ENCODE measurements around the gene TNFAIP8. TPM values are rescaled to one million over a fixed set of nuclear protein-coding genes. Genes with fewer than 3 reads are reported as not detected.
"Not testable (repeated sequence)": the region's sequence is repeated elsewhere in the genome, so short reads cannot be mapped to it uniquely, and the experiment has no call there.

The TNFAIP8 gene
- total RNA-seq, 1 donor from 2014 or later: 17.1 TPM

DNA sequence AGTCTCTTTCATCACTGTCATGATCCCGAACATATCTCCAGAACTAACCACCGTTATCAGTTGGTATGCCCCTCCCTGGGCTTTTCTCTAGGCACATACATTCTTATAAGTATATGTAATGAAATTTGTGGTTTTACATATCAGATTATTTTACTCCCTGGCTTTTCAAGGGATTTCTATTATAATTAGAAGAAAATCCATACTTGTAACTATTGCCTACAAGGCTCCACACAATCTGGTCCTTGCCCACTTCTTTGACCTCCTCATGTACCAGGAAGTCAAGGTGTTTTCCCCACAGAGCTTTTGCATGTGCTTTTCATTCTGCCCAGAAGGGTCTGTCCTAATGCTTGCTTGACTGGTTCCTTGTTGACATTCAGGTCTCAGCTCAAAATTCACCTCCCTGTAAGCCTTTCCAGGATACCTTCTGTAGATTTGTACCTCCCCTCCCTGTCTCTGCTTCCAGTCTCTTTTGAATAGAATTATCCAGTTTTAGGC lies 62.8 kb downstream of the TNFAIP8 start:
- no peak for DNase-seq (ENCODE audit: low spot score)

DNA sequence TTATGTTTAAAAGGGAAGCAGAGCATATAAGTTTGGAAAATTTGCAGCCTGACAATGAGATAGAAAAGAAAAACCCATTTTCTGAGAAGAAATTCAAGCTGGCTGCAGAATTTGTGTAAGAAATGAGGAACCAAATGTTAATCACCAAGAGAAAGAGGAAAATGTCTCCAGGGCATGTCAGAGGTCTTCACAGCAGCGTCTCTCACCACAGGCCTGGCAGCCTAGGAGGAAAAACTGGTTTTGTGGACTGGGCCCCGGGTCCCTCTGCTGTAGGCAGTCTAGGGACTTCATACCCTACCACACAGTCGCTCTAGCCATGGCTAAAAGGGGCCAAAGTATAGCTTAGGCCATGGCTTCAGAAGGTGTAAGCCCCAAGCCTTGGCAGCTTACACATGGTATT lies 64.3 kb downstream of the TNFAIP8 start:
- no peak for DNase-seq (ENCODE audit: low spot score)

GRCh38 chr5:119426057-119426456 lies 70.2 kb downstream of the TNFAIP8 start:
- no peak for DNase-seq (ENCODE audit: low spot score)

- no peak for DNase-seq (ENCODE audit: low spot score)
Measured at GRCh38 chr5:119427060-119427459, 71.2 kb downstream of the TNFAIP8 start.

DNA sequence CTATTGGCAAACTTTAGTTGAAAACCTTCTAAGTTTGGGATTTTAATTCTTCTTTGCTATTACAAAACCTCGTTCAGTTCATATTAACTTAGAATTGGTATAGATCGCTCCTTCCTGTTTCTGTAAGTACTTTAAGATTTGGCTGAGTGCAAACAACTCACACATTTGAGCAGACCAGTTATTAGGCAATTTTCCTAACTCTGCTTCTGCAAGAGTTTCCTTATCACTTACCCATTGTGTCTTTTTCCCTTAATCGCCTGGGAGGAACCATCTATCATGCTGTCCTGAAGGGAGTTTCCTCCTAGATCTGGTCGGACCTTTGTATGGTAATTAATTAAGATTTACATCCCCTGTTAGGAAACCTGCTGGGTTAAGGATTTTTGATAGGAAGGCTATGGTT lies 71.8 kb downstream of the TNFAIP8 start:
- DNase-seq (ENCODE audit: low spot score): not testable (repeated sequence)

GRCh38 chr5:119428166-119428565 lies 72.3 kb downstream of the TNFAIP8 start:
- DNase-seq (ENCODE audit: low spot score): not testable (repeated sequence)

DNA sequence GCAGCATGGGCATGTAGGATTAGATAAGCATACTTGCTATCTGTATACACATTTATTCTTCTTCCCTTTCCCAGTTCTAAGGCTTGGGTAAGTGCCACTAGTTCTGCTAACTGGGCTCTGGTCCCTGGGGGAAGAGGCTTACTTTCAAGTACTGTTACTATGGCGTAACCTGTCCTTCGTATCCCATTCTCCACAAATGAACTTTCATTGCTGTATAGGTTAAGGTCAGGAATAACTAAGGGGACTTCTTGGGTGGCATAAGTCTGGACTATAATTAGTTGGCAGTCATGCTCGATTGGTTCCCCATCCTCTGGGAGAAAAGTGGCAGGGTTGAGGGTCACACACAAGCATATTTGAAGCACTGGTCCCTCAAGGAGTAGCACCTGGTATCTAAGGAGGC lies 72.8 kb downstream of the TNFAIP8 start:
- DNase-seq (ENCODE audit: low spot score): not testable (repeated sequence)

DNA sequence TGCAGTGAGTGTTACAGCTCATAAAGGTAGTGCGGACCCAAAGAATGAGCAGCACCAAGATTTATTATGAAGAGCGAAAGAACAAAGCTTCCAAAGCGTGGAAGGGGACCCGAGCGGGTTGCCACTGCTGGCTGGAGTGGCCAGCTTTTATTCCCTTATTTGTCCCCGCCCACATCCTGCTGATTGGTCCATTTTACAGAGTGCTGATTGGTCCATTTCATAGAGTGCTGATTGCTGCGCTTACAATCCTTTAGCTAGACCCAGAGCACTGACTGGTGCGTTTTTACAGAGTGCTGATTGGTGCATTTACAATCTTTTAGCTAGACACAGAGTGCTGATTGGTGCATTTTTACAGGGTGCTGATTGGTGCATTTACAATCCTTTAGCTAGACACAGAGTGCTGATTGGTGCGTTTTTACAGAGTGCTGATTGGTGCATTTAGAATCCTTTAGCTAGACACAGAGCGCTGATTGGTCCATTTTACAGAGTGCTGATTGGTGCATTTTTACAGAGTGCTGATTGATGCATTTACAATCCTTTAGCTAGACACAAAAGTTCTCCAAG lies 76.9 kb downstream of the TNFAIP8 start:
- DNase-seq (ENCODE audit: low spot score): not testable (repeated sequence)

GRCh38 chr5:119435436-119436132 lies 79.8 kb downstream of the TNFAIP8 start:
- peak; percentile 67 for DNase-seq (ENCODE audit: low spot score)

- not testable (repeated sequence) for DNase-seq (ENCODE audit: low spot score)
Measured at GRCh38 chr5:119437785-119438586, 82.2 kb downstream of the TNFAIP8 start.

DNA sequence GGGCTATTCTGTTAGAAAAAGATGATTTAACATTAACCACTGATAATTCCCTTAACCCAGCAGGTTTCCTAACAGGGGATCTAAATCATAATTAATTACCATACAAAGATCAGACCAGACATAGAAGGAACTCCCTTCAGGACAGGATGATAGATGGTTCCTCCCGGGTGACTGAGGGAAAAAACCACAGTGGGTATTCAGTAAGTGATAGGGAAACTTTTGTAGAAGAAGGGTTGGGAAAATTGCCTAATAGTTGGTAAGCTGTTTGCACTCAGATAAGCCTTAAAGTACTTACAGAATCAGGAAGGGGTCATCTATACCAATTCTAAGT lies 82.7 kb downstream of the TNFAIP8 start:
- not testable (repeated sequence) for DNase-seq (ENCODE audit: low spot score)

DNA sequence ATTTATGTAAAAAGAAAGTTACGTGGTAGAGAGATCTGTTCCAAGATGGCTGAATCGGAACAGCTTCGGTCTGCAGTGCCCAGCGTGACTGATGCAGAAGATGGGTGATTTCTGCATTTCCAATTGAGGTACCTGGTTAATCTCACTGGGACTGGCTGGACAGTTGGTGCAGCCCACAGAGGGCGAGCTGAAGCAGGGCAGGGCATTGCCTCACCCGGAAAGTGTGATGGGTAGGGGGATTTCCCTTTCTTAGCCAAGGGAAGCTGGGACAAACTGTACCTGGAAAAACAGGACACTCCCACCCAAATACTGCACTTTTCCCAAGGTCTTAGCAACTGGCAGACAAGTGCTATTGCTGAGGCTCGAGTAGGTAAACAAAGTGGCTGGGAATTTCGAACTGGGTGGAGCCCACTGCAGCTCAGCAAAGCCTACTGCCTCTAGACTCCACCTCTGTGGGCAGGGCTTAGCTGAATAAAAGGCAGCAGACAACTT lies 83.4 kb downstream of the TNFAIP8 start:
- peak; percentile 34 for DNase-seq (ENCODE audit: low spot score)

DNA sequence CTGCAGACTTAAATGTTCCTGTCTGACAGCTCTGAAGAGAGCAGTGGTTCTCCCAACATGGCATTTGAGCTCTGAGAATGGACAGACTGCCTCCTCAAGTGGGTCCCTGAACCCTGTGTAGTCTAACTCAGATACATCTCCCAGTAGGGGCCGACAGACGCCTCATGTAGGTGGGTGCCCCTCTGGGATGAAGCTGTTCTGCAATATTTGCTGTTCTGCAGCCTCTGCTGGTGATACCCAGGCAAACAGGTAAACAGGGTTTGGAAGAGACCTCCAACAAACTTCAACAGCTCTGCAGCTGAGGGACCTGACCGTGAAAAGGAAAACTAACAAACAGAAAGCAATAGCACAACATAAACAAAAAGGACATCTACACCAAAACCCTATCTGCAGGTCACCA lies 83.8 kb downstream of the TNFAIP8 start:
- DNase-seq (ENCODE audit: low spot score): not testable (repeated sequence)

- DNase-seq (ENCODE audit: low spot score): not testable (repeated sequence)
Measured at GRCh38 chr5:119444643-119445042, 88.8 kb downstream of the TNFAIP8 start.

DNA sequence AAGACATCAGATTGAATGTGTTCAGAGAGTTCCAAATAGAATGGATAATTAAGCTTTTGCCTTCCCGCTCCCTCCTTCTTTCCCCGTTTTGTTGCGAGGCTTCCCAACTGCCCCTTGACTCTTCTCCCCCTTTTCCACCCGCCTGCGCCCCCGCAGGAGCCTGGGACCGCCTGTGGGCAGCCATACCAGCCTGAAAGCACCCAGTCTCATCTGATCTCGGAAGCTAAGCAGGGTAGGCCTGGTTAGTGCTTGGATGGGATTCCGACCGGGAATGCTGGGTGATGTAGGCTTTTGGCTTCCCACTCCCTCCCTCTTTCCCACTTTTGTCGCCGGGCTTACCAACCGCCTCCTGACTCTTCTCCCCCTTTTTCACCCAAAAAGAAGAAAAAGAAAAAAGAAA lies 89.7 kb downstream of the TNFAIP8 start:
- DNase-seq (ENCODE audit: low spot score): no peak

Other genes starting within 250 kb of the TNFAIP8 start
- gene HSD17B4, start 96.5 kb downstream of the TNFAIP8 start, total RNA-seq: 379 TPM